Stomach (tissue), 4 donors: ENCODE data around the gene RTKN.
A peak's percentile ranks its signal among the peaks of the same experiment; 100 is the strongest.

Experiments used
- EP300 ChIP-seq: sonication (generic); formaldehyde crosslinking; IDR thresholded peaks from one replicate; pipeline ENCODE4 v1.6.1; 2017; ENCODE audit warnings: antibody characterized with exemption
- POLR2A ChIP-seq, 4 donors: fragments of 450-650 bp; IDR thresholded peaks; one replicate each; pipeline ENCODE4 v1.6.1; 2016; ENCODE audit warnings: antibody characterized with exemption in 4 of 4, control low read depth in 2 of 4, mild to moderate bottlenecking in 1 of 4, moderate library complexity in 1 of 4
- POLR2AphosphoS5 ChIP-seq, 3 donors: sonication (generic); formaldehyde crosslinking; IDR thresholded peaks; one replicate each; pipeline ENCODE4 v1.6.1; 2016; ENCODE audit warnings: antibody characterized with exemption in 3 of 3
- TF ChIP-seq, protein P1 (sequence below), 7 experiments: fragments of 450-650 bp in 4 of 7; fragments of 200-600 bp in 3 of 7; sonication (generic) in 3 of 7; IDR thresholded peaks; one replicate each; pipeline ENCODE4 v1.5.1; 2016 to 2019; ENCODE audit warnings: antibody characterized with exemption in 7 of 7, control low read depth in 2 of 7, mild to moderate bottlenecking in 1 of 7

DNA sequence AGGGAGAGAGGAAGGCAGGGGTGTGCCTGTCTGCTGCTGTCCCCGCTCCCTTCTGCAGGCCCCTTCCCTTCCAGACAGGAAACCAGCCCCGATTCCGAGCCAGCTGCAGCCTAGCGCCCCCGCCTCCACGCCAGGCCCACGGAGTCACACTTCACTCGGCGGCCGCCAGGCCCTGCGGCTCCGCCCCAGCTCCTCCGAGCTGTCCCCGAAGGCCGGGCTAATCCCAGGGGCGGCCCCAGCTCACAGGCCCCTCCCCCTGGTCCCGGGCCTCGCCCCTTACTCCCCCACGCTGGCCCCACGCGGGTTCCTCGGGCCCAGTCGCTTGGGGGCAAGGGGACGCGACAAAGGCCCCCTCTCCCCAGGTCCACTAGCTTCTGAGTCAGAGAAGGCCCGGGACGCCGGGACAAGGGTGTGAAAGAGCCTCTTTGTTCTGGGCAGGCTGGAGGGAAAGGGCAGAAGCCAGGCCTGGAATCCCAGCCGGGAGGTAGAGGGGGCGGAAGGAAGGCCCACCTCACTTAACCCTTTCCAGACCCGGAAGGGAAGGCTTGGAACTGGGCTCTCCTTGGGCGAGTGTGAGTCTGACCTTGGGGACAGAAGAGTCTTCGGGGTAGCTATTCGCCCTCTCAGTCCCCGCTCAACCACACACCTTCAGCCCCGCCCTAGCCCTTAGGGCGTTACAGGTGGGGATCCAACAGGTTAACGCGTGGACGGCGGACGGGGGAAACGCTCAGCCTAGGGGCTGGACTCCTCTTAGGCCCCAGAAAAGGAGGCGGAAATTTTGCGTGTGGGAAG, 1.2 kb downstream of the RTKN start:
- TF ChIP-seq, protein P1, sequence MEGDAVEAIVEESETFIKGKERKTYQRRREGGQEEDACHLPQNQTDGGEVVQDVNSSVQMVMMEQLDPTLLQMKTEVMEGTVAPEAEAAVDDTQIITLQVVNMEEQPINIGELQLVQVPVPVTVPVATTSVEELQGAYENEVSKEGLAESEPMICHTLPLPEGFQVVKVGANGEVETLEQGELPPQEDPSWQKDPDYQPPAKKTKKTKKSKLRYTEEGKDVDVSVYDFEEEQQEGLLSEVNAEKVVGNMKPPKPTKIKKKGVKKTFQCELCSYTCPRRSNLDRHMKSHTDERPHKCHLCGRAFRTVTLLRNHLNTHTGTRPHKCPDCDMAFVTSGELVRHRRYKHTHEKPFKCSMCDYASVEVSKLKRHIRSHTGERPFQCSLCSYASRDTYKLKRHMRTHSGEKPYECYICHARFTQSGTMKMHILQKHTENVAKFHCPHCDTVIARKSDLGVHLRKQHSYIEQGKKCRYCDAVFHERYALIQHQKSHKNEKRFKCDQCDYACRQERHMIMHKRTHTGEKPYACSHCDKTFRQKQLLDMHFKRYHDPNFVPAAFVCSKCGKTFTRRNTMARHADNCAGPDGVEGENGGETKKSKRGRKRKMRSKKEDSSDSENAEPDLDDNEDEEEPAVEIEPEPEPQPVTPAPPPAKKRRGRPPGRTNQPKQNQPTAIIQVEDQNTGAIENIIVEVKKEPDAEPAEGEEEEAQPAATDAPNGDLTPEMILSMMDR (IDR thresholded peaks at IDR 0.05) = peak in 5 of 7 experiments; percentile 14 to 53 (median 27)
- TF ChIP-seq POLR2A (IDR thresholded peaks at IDR 0.05) (no peak), POLR2AphosphoS5 (IDR thresholded peaks at IDR 0.05) (peak in 2 of 3 donors; percentile 14 to 64), EP300 (no peak)
